CD1c-positive myeloid dendritic cell (primary cell): Measurements from ENCODE around the gene CSMD2.

Experiments
- DNase-seq: peaks from one replicate; pipeline ENCODE4 v3.0.0-alpha.2; 2016; ENCODE audit errors: extremely low spot score

The CSMD2 gene

GRCh38 chr1:33819913-33820311 is 345.1 kb downstream of the CSMD2 start:
- DNase-seq, result no peak

- DNase-seq, result no peak
These were observed 345.6 kb downstream of the CSMD2 start for GRCh38 chr1:33819290-33819912.

- DNase-seq, result no peak
These were observed 347.0 kb downstream of the CSMD2 start for GRCh38 chr1:33818071-33818470.

GRCh38 chr1:33815061-33815460 is 350.0 kb downstream of the CSMD2 start:
- no peak for DNase-seq

- DNase-seq, result no peak
These were observed 350.9 kb downstream of the CSMD2 start for GRCh38 chr1:33814166-33814565.

GRCh38 chr1:33810571-33810970 is 354.5 kb downstream of the CSMD2 start:
- no peak for DNase-seq

- no peak for DNase-seq
These were observed 359.0 kb downstream of the CSMD2 start for GRCh38 chr1:33805988-33806387.

GRCh38 chr1:33802268-33802667 is 362.8 kb downstream of the CSMD2 start:
- DNase-seq, result no peak

- DNase-seq, result no peak
These were observed 367.2 kb downstream of the CSMD2 start for GRCh38 chr1:33797849-33798248.

GRCh38 chr1:33792651-33793050 is 372.4 kb downstream of the CSMD2 start:
- no peak for DNase-seq

- DNase-seq, result no peak
These were observed 372.8 kb downstream of the CSMD2 start for GRCh38 chr1:33792216-33792615.

- no peak for DNase-seq
These were observed 373.8 kb downstream of the CSMD2 start for GRCh38 chr1:33791251-33791650.

GRCh38 chr1:33790577-33790976 is 374.5 kb downstream of the CSMD2 start:
- DNase-seq, result no peak

GRCh38 chr1:33784876-33785275 is 380.2 kb downstream of the CSMD2 start:
- no peak for DNase-seq

GRCh38 chr1:33782776-33783175 is 382.3 kb downstream of the CSMD2 start:
- no peak for DNase-seq

GRCh38 chr1:33781652-33782051 is 383.4 kb downstream of the CSMD2 start:
- DNase-seq, result no peak

GRCh38 chr1:33777337-33777736 is 387.7 kb downstream of the CSMD2 start:
- DNase-seq, result no peak

GRCh38 chr1:33768821-33769220 is 396.2 kb downstream of the CSMD2 start:
- DNase-seq, result no peak

GRCh38 chr1:33768106-33768505 is 396.9 kb downstream of the CSMD2 start:
- DNase-seq, result no peak

- DNase-seq, result no peak
These were observed 400.9 kb downstream of the CSMD2 start for GRCh38 chr1:33764149-33764548.

GRCh38 chr1:33763406-33763805 is 401.6 kb downstream of the CSMD2 start:
- no peak for DNase-seq

GRCh38 chr1:33762962-33763361 is 402.1 kb downstream of the CSMD2 start:
- no peak for DNase-seq

- DNase-seq, result no peak
These were observed 402.8 kb downstream of the CSMD2 start for GRCh38 chr1:33762109-33762830.

GRCh38 chr1:33758698-33759097 is 406.3 kb downstream of the CSMD2 start:
- no peak for DNase-seq
